SJSA1 (cell line): ENCODE data around the gene CCR1. TPM values are rescaled to one million over a fixed set of nuclear protein-coding genes. Genes with fewer than 3 reads are reported as not detected.

Source experiments
- DNase-seq, 2 experiments: peaks; one replicate each; pipeline ENCODE4 v3.0.0-alpha.2; 2015 to 2020; ENCODE audit warnings: low spot score in 2 of 2, low read depth in 1 of 2
- H3K27ac ChIP-seq: fragments of 250-450 bp; sonication (Bioruptor Pico); 2 replicates; pipeline ENCODE4 v1.5.1; 2020; ENCODE audit warnings: mild to moderate bottlenecking, moderate library complexity
- H3K27me3 ChIP-seq: fragments of 250-450 bp; sonication (Bioruptor Pico); replicated peaks from 2 replicates; pipeline ENCODE4 v1.5.1; 2020; ENCODE audit warnings: mild to moderate bottlenecking, moderate library complexity
- H3K36me3 ChIP-seq: fragments of 250-450 bp; sonication (Bioruptor Pico); 2 replicates; pipeline ENCODE4 v1.5.1; 2020; ENCODE audit warnings: mild to moderate bottlenecking
- H3K4me1 ChIP-seq: fragments of 250-450 bp; sonication (Bioruptor Pico); replicated peaks from 2 replicates; pipeline ENCODE4 v1.6.1; 2021; ENCODE audit warnings: mild to moderate bottlenecking
- H3K4me3 ChIP-seq: fragments of 250-450 bp; sonication (Bioruptor Pico); 2 replicates; pipeline ENCODE4 v1.5.1; 2020; ENCODE audit warnings: mild to moderate bottlenecking
- H3K9me3 ChIP-seq: fragments of 250-450 bp; sonication (Bioruptor Pico); replicated peaks from 2 replicates; pipeline ENCODE4 v1.5.1; 2020; ENCODE audit warnings: mild to moderate bottlenecking
- total RNA-seq: library from RNA; depleted of rRNA; stranded (reverse); fragments of >200 nt; shearing (Covaris generic); gene quantifications from 2 replicates; pipeline ENCODE4 v1.2.3, GENCODE V29; 2014

Gene CCR1
- total RNA-seq, 1 experiment from 2014 or later = 0.87 TPM

DNA sequence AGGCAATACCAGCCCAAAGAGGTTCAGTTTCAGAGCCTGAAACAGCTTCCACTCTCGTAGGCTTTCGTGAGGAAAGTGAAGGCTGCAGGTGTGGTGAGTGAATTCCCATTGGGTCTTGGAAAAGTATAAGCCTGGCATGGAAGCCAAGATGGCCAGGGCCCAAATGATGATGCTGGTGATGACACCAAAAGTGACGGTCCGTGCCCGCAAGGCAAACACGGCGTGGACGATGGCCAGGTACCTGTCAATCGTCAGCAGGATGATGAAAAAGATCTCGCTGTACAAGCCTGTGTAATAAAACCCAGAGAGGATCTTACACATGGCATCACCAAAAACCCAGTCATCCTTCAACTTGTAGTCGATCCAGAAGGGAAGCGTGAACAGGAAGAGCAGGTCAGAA lies 4.4 kb downstream of the CCR1 start:
- Histone ChIP-seq H3K9me3 (no peaks in the 10 kb centered on the region), H3K36me3 (no peaks in the 10 kb centered on the region), H3K27ac (no peak overlapping the region), H3K4me1 (peaks cover 6% of the 10 kb centered on the region; the same call in 1 of the 2 replicates), H3K4me3 (no peak overlapping the region), H3K27me3 (no peaks in the 10 kb centered on the region)
- no peak for DNase-seq

DNA sequence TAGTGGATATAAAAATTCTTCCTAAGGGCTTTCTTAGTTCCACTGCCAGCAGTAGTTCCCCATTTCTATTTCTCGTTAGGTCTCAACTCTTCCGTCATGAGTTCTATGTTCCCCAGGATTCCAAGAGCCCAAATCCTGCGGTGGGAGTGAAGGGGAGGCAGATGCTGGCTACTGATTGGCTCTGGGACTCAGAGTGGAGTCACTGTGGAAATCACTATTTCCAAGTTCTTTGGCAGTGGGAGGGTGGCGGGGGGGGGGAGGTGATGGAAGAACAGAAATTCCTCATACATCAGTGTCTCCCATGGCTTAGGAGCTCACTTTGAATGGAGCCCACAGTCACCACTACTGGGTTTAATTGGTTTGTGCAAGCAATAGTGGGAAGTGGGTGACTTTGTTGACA lies 5.6 kb downstream of the CCR1 start:
- no peak for DNase-seq
- Histone ChIP-seq H3K27me3 (no peaks in the 10 kb centered on the region), H3K36me3 (no peaks in the 10 kb centered on the region), H3K27ac (no peak overlapping the region), H3K4me1 (no peaks in the 10 kb centered on the region), H3K9me3 (no peaks in the 10 kb centered on the region), H3K4me3 (no peak overlapping the region)

DNA sequence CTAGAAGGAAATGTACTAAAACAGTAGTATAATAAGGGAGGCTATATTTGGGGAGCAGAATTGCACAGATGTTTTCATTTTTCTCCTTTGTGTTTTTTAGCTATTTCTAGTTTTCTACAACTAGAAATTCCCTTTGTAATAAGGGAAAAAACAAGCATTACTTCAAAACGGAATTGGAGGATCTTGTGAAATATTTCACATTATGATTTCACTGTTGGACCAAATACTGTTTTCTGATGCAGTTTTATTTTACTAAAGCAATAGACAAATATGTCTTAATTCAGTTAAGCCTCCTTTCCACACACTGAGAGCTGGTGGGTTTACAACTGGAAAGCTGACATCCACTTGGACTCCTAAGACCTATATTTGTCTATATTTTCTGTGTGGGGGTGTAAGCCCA lies 7.3 kb downstream of the CCR1 start:
- no peak overlapping the region for H3K4me3 ChIP-seq
- H3K9me3 ChIP-seq = no peaks in the 10 kb centered on the region
- no peaks in the 10 kb centered on the region for H3K36me3 ChIP-seq
- H3K4me1 ChIP-seq = no peaks in the 10 kb centered on the region
- no peak for DNase-seq
- H3K27me3 ChIP-seq = no peaks in the 10 kb centered on the region
- H3K27ac ChIP-seq = no peak overlapping the region

DNA sequence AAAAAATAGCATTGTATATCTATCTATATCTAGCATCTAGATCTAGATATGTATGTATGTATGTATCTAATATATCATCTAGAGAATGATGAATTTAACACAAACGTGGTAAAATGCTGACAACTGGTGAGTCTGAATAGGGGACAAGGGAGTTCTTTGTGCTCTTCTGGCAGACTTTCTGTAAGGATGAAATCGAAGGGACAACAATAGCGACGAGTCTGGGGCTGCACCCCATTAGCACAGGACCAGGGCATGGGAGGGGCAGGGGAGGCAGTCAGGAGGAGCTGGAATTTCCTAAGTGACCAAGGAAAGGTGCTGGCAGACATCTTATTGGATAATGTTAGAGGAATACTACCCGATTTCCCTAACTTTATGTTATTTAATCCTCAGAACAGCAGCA lies 7.9 kb downstream of the CCR1 start:
- no peak overlapping the region for H3K27ac ChIP-seq
- no peaks in the 10 kb centered on the region for H3K9me3 ChIP-seq
- no peaks in the 10 kb centered on the region for H3K36me3 ChIP-seq
- H3K27me3 ChIP-seq = no peaks in the 10 kb centered on the region
- DNase-seq = no peak
- H3K4me3 ChIP-seq = no peak overlapping the region
- no peaks in the 10 kb centered on the region for H3K4me1 ChIP-seq

DNA sequence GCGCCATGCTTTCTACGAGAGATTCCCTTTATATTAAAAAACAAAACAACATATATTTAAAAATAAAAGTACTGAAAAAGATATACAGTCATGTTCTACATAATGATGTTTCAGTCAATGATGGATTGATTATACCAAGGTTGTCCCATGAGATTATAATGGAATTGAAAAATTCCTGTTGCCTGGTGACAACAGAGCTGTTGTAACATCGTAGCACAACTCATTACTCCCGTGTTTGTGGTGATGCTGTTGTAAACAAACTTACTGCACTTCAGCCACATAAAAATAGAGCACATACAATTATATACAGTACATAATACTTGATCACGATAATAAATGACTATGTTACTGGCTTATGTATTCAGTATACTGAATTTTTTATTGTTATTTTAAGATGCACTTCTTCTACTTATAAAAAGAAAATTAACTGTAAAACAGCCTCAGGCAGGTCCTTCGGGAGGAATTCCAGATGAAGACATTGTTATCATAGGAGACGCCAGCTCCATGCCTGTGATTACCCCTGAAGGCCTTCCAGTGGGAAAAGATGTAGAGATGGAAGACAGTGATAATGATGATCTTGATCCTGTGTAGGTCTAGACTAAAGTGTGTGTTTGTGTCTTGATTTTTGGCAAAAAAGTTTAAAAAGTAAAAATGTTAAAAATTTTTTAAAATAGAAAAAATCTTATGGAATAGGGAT lies 11.7 kb downstream of the CCR1 start:
- H3K4me1 ChIP-seq = no peaks in the 10 kb centered on the region
- H3K4me3 ChIP-seq = no peak overlapping the region
- H3K27ac ChIP-seq = no peak overlapping the region
- no peaks in the 10 kb centered on the region for H3K27me3 ChIP-seq
- H3K9me3 ChIP-seq = no peaks in the 10 kb centered on the region
- H3K36me3 ChIP-seq = no peaks in the 10 kb centered on the region
- no peak for DNase-seq

DNA sequence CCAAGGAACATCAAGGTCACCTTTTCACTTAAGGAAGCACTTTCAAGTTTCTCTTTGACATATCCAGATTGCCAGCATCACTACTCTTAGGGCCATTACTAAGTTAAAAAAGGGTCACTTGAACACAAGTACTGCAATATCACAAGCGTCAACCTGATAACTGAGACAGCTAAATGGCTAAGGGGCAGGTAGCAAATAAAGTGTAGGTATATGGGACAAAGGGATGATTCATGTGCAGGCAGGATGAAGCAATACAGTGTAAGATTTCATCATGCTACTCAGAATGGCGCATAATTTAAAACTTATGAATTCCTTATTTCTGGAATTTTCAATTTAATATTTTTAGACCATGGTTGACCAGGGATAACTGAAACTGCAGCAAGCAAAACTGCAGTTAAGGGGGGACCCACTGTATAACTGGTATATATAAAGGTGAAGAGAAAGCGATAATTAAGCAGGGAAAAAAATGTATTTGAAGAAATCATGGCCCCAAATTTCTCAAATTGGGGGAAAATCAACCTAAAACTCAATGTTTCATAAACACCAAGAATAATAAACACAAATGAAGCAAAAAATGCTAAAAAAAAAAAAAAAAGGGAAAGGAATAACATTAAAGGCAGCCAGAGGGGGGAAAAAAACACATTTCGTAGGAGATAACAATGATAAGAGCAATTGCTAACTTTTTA lies 13.1 kb downstream of the CCR1 start:
- no peaks in the 10 kb centered on the region for H3K4me1 ChIP-seq
- no peaks in the 10 kb centered on the region for H3K27me3 ChIP-seq
- DNase-seq = no peak
- no peak overlapping the region for H3K4me3 ChIP-seq
- H3K9me3 ChIP-seq = no peaks in the 10 kb centered on the region
- H3K27ac ChIP-seq = no peak overlapping the region
- H3K36me3 ChIP-seq = no peaks in the 10 kb centered on the region

DNA sequence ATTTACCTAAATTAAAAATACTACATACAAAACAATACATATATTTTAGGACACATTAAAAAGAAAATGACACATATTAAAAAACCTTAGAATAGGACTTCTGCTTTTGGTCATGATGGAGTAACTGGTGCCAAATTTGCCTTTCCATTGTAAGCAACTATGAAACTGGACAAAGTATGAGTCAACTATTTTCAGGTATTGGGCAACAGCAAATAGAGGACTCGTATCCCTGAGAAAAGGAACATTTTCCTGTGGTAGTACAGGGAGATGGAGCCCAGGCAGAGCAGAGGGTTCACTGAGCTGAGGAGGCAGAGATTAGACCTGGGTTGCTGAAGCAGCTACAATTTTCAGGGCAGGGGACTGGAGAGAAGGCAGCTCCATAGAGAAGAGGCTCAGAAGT lies 14.7 kb downstream of the CCR1 start:
- Histone ChIP-seq H3K9me3 (no peaks in the 10 kb centered on the region), H3K4me1 (no peaks in the 10 kb centered on the region), H3K4me3 (no peak overlapping the region), H3K27me3 (no peaks in the 10 kb centered on the region), H3K36me3 (no peaks in the 10 kb centered on the region), H3K27ac (no peak overlapping the region)
- no peak for DNase-seq

DNA sequence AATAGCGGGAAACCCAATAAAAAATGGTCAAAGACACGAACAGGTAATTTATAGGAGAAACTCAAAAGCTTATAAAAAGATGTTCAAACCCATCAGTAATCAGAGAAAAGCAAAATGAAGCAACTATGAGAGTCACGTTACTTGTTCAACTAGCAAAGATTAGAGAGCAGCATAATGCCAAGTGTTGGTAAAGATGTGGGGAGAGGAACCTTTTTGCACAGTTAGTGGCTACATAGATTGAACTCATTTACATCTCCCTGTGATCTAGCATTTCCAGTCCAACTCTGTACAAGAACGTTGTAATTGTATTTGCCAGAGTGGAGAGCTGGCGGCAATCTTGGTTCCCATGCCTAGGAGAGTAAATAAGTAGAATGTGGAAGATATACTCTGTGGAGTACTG lies 15.2 kb downstream of the CCR1 start:
- Histone ChIP-seq H3K4me1 (no peaks in the 10 kb centered on the region), H3K27ac (no peak overlapping the region), H3K27me3 (no peaks in the 10 kb centered on the region), H3K9me3 (no peaks in the 10 kb centered on the region), H3K4me3 (no peak overlapping the region), H3K36me3 (no peaks in the 10 kb centered on the region)
- no peak for DNase-seq

DNA sequence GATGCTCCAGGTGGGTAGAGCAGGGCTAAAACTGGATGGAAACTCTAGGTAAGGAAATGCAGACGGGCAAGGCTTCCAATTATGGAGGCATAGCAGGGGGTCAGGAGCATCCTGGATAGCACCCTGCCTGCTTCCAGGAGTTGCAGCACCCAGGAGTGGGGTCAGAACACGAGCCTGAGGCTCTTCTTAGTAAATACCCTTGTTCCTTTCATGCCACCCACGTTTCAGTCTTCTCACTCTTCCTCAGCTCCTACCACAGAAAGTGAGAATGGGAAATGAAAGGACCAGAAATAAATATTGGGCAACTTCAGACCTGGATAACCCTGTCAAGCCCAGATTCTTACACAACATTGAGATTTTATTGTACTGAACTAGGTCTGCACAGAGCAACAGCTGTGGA lies 16.4 kb downstream of the CCR1 start:
- no peak for DNase-seq
- Histone ChIP-seq H3K4me1 (no peaks in the 10 kb centered on the region), H3K4me3 (no peak overlapping the region), H3K9me3 (no peaks in the 10 kb centered on the region), H3K27ac (no peak overlapping the region), H3K27me3 (no peaks in the 10 kb centered on the region), H3K36me3 (no peaks in the 10 kb centered on the region)

DNA sequence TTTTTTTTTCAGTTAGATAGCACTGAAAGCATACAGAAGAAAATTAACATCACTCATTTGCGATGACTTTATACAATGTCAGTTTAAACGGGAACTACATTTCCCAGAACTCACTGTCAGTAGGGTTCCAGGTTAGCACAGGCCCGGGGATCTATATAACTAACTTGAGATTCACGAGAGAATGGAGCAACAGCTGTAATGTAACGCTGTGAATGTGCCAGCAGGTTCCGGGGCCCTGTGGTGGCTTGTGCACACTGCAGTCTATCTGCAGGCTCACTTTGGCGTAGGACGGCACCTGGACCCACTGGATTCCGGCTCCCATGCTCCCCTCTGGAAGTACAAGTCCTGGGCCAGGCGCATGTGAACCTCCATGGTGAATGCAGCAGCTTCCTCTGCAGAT lies 19.4 kb downstream of the CCR1 start:
- Histone ChIP-seq H3K4me3 (no peak overlapping the region), H3K4me1 (no peaks in the 10 kb centered on the region), H3K9me3 (no peaks in the 10 kb centered on the region), H3K27me3 (no peaks in the 10 kb centered on the region), H3K36me3 (no peaks in the 10 kb centered on the region), H3K27ac (no peak overlapping the region)
- DNase-seq = no peak

DNA sequence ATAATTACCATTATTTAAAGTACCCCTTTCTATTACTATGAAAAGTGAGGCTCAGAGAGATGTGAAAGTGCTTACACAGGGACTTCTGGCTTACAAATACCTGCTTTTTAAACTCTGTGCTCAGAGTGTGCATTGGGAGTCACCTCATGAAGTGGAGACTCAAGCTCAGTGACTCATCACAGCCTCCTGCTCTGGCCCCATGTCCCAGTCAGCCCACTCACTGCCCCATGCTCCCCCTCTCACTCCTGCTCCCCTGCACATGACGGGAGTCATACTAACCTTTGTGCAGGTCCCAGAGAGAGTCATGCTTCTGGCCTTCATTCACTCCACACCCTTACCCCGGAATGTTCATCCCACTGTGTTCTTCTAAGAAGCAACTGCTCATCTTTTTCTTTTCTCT lies 20.2 kb downstream of the CCR1 start:
- no peaks in the 10 kb centered on the region for H3K36me3 ChIP-seq
- H3K9me3 ChIP-seq = no peaks in the 10 kb centered on the region
- DNase-seq = no peak
- H3K4me1 ChIP-seq = no peaks in the 10 kb centered on the region
- H3K27ac ChIP-seq = no peak overlapping the region
- no peak overlapping the region for H3K4me3 ChIP-seq
- H3K27me3 ChIP-seq = no peaks in the 10 kb centered on the region

DNA sequence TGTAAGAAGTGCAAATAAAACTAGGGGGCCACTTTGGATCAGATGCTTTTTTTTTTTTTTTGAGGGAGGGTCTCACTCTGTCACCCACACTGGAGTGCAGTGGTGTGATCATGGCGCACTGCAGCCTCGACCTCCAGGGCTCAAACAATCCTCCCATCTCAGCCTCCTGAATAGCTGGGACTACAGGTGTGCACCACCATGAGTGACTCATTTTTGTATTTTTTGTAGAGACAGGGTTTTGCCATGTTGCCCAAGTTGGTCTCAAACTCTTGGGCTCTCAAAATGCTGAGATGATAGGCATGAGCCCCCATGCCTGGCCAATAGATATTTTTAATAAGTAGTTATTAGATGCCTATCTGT lies 20.8 kb downstream of the CCR1 start:
- no peaks in the 10 kb centered on the region for H3K9me3 ChIP-seq
- no peak overlapping the region for H3K4me3 ChIP-seq
- H3K4me1 ChIP-seq = no peaks in the 10 kb centered on the region
- no peaks in the 10 kb centered on the region for H3K36me3 ChIP-seq
- H3K27me3 ChIP-seq = no peaks in the 10 kb centered on the region
- no peak overlapping the region for H3K27ac ChIP-seq
- no peak for DNase-seq

DNA sequence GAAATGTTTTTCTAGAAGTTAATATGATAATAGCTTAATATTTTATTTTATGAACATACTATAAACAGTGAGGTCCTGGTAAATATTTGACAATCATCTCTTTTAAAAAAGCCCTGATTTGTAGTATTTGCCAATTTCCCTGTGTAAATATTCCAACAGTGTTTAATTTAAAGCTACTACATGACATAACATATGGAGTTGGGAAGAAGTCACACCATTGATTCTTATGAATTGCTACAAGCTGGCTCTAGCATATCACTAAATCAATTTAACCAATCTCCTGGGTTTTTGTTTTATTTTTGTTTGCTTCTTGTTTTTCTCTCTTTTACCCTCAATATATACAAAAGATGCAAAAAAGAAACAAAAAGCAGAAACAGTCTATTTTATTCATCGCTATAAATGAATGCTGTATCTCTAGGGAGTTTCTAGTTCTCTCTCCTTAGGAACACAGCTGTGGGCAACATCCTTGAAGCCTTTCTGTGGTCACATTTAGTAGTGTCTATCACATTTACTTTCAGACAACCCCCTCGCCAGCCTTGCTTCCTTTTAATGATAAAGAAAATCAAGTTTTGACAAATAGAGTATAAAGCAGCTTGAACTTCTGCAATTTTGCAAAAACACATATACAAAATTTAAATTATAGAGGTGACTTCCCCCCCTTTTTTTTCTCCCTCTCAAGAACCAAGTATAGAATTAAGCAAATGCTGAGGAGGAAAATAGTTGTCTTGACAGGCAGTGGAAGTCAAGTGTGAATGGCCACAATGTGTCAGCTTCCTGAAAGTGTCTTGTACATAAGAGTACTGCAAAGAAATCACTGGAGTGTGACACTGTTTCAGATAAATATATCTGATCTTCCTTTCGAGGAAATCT lies 21.4 kb downstream of the CCR1 start:
- H3K4me3 ChIP-seq = no peak overlapping the region
- H3K4me1 ChIP-seq = no peaks in the 10 kb centered on the region
- no peaks in the 10 kb centered on the region for H3K9me3 ChIP-seq
- no peaks in the 10 kb centered on the region for H3K27me3 ChIP-seq
- no peak for DNase-seq
- H3K27ac ChIP-seq = no peak overlapping the region
- H3K36me3 ChIP-seq = no peaks in the 10 kb centered on the region

DNA sequence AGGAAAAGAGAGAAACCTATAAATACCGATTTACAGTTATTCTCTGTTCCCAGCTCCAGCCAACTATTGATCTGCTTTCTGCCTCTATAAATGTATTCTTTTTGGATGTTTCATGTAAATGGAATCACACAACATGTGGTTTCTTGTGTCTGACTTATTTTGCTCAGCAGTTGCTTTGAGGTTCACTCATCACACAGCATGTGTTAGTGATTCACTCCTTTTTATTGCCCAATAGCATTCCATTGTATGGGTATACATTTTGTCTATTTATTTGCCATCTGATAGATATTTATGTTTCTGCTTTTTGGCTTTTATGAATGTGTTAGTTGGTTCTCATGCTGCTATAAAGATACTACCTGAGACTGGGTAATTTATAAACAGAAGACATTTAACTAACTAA lies 23.6 kb downstream of the CCR1 start:
- Histone ChIP-seq H3K9me3 (no peaks in the 10 kb centered on the region), H3K4me3 (no peak overlapping the region), H3K4me1 (no peaks in the 10 kb centered on the region), H3K27ac (no peak overlapping the region), H3K27me3 (no peaks in the 10 kb centered on the region), H3K36me3 (no peaks in the 10 kb centered on the region)
- DNase-seq = no peak
